GM10266 (cell line): Measurements from ENCODE around the gene STIP1.

ENCODE experiments used
- DNase-seq: peaks from one replicate; pipeline ENCODE4 v3.0.0; 2012; ENCODE audit errors: extremely low spot score
- TF ChIP-seq, protein P1 (sequence below): IDR thresholded peaks from 2 replicates; pipeline ENCODE4 v1.5.1; 2012; ENCODE audit warnings: mild to moderate bottlenecking, low read depth; ENCODE audit not compliant: control insufficient read depth, insufficient read depth; ENCODE audit errors: missing control alignments

Gene STIP1

DNA sequence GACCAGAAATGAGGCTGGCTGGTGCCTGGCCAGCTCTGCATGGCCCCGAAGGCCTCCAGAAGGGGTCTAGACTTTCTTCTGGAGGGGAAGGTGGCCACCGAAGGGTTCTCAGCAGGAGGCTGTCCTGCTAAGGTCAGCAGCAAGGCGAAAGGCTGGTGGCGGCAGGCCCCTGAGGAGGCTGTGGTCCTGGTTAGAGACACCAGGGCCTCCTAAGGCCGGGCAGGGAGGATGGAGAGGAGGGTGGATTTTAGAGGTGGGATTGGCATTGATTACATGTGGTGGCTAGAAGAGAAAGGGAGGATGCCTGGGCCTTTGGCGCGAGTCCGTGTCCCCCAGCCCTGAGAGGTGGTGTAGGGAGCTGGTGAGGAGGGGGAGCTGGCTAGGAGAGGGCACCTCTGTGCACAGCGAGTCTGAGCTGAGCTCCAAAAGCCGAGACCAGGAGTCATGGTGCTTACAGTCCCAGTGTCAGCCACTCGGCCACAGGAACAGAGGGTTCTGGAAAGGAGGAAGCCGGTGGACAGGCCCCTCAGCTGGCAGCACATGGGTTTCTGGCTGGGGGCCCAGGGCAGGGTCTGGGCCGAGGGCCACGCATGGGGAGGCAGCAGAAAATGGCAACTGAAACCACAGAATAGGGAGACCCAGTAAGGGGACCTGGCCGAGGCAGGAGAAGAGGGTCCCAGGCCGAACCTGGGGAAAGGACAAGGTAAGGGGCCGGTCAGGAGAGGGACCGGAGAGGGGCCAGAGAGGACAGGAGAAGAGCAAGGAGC, 23.0 kb downstream of the STIP1 start:
- TF ChIP-seq, protein P1, sequence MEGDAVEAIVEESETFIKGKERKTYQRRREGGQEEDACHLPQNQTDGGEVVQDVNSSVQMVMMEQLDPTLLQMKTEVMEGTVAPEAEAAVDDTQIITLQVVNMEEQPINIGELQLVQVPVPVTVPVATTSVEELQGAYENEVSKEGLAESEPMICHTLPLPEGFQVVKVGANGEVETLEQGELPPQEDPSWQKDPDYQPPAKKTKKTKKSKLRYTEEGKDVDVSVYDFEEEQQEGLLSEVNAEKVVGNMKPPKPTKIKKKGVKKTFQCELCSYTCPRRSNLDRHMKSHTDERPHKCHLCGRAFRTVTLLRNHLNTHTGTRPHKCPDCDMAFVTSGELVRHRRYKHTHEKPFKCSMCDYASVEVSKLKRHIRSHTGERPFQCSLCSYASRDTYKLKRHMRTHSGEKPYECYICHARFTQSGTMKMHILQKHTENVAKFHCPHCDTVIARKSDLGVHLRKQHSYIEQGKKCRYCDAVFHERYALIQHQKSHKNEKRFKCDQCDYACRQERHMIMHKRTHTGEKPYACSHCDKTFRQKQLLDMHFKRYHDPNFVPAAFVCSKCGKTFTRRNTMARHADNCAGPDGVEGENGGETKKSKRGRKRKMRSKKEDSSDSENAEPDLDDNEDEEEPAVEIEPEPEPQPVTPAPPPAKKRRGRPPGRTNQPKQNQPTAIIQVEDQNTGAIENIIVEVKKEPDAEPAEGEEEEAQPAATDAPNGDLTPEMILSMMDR: no peak
- no peak for DNase-seq

DNA sequence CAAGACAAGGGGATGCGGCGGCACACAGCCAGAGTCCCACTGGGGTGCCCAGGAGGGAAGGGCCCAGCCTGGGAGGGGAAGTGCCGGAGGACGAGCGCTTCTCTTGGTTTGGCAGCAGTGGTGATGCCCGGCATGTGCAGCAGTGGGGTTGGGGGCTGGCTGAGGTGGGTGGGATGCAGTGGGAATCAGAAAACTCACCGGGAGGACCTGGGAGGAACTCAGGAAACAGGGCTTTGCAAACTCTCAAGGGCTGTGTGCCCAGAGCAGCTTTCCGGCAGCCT, 23.5 kb downstream of the STIP1 start:
- TF ChIP-seq, protein P1: no peak
- no peak for DNase-seq

DNA sequence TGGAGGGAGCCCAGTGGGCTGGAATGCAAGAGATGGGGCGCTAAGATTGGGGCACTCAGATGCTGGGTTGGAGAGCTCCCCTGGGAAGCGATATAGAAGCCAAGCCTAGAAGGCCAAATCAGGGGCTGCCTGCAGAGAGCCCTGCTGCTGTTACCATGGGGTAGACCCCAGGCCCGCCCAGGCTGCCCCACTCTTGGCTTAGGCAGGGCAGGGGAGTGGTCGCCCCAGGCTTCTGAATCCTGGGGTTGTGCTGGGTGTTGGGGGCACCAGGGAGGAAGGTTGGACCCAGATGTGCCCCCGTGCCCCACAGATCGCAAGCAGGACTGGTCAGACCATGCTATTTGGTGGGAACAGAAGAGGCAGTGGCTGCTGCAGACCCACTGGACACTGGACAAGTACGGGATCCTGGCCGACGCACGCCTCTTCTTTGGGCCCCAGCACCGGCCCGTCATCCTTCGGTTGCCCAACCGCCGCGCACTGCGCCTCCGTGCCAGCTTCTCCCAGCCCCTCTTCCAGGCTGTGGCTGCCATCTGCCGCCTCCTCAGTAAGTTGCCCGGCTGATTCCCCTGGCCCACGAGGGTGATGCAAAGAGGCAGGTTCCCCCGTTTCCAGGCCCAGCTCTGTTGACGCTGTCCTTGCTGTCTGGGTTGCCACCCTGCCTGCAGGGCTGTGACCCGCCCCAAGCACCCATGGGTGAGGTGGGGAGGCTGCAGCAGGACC, 24.5 kb downstream of the STIP1 start:
- TF ChIP-seq, protein P1: no peak
- no peak for DNase-seq

DNA sequence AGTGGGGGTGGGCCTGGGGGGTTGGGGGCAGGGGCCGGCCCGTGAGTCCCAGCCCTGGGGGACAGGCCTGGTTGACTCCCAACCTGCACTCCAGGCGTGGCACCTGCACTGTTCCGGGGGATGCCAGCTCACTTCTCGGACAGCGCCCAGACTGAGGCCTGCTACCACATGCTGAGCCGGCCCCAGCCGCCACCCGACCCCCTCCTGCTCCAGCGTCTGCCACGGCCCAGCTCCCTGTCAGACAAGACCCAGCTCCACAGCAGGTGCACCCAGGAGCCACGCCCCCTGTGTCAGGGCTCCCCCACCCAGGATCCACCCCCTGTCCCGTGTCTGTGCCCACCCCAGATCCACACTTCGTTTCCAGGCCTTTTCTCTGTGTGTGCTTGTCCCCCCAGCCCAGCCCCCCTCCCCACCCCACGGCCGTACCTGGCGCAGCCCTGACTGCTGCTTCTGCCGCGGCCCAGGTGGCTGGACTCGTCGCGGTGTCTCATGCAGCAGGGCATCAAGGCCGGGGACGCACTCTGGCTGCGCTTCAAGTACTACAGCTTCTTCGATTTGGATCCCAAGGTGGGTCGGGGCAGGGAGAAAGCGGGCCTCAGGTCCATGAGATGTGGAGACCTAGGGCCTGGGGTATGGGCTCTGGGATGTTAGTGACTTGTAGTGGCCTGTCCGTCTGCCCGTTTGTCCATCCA, 25.4 kb downstream of the STIP1 start:
- no peak for DNase-seq
- TF ChIP-seq, protein P1: no peak

DNA sequence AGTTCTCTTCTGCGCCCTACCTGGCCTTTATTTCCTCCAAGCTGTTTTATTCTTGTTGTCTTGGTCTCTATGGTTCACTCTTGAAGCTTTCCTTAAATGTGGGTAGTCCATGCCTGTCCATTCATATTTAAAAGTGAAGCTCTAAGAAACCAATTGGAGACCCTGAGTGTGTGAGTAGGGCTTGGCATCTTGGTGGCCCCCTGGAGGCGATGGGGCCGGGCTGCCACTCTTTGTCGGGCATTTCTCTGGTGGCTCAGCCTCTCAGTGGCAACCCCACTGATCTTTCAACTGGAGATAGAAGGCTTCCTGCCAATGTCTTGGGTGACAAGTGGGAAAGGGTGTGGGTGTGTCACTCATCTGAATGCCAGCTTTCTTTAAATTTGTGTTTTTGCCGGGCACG, 30.9 kb downstream of the STIP1 start:
- no peak for DNase-seq
- TF ChIP-seq, protein P1: no peak

DNA sequence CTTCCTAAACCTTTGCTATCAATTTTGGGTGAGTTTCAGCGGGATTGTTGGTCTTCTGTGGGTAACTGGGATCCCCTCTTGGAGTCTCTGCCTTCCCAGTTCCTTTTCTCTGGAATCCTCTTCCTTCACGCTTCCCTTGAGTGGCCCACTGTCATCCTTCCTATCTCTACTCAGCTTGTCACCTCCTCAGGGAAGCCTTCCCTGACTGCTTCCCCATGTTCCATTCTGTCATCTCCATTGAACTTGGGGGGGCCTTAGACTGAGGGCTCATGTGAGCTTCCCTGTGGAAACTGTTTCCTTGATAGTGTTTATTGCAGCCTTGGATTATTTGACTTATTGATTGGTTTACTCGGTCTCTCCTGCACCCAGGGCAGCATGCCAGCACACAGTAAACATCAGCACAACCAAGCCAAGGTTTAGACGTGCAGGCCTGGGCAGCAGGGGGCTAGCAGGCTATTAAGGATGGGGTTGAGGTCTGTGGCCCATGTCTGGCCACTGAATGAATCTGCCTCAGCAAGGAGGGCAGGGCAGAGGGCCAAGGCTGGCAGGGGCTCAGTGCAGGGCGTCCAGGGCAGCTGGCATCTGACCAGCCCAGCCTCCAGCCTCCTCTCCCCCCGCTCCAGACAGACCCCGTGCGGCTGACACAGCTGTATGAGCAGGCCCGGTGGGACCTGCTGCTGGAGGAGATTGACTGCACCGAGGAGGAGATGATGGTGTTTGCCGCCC, 32.8 kb downstream of the STIP1 start:
- no peak for DNase-seq

More for the DNA sequence above, 32.8 kb downstream of the STIP1 start:
- TF ChIP-seq, protein P1: no peak
